Measurements from ENCODE around the gene ICAM2.

DNA sequence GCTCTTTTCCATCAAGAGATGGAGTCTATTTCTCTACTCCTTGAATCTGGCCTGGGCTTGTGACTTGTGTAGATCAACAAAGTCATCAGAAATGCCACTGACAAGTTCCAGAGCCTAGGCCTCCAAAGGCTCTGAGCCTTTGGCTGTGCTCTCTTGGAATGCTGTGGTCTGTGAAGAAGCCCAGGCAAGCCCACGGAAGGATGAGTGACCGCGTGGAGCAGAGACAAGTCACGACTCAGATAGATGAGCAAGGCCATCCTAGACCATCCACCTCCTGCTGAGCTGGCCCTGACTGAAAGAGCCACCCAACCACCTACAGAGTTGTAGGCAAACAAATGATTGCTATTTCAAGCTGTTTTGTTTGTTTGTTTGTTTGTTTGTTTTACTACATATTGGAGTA is 11.6 kb upstream of the ICAM2 start:
- TF ChIP-seq CTCF (IDR thresholded peaks at IDR 0.05): no peak
- TF ChIP-seq, protein P1, sequence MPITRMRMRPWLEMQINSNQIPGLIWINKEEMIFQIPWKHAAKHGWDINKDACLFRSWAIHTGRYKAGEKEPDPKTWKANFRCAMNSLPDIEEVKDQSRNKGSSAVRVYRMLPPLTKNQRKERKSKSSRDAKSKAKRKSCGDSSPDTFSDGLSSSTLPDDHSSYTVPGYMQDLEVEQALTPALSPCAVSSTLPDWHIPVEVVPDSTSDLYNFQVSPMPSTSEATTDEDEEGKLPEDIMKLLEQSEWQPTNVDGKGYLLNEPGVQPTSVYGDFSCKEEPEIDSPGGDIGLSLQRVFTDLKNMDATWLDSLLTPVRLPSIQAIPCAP (CRISPR knock-in tag; IDR thresholded peaks at IDR 0.05): no peak
- TF ChIP-seq, protein P2, sequence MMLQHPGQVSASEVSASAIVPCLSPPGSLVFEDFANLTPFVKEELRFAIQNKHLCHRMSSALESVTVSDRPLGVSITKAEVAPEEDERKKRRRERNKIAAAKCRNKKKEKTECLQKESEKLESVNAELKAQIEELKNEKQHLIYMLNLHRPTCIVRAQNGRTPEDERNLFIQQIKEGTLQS (CRISPR knock-in tag; conservative IDR thresholded peaks at IDR 0.05): no peak
- no peak for TF ChIP-seq NFYB (CRISPR knock-in tag; conservative IDR thresholded peaks at IDR 0.05; ENCODE audit: low read depth)
- no peak for TF ChIP-seq RORB (CRISPR knock-in tag; IDR thresholded peaks at IDR 0.05)
- TF ChIP-seq ZNF121 (CRISPR knock-in tag; IDR thresholded peaks at IDR 0.05): no peak
- TF ChIP-seq USF2 (CRISPR knock-in tag; IDR thresholded peaks at IDR 0.05): no peak
- TF ChIP-seq MAX (CRISPR knock-in tag; IDR thresholded peaks at IDR 0.05): no peak
- TF ChIP-seq JUN (CRISPR knock-in tag; IDR thresholded peaks at IDR 0.05): no peak
- no peak for TF ChIP-seq SP1 (CRISPR knock-in tag; conservative IDR thresholded peaks at IDR 0.05)
- TF ChIP-seq, protein P3, sequence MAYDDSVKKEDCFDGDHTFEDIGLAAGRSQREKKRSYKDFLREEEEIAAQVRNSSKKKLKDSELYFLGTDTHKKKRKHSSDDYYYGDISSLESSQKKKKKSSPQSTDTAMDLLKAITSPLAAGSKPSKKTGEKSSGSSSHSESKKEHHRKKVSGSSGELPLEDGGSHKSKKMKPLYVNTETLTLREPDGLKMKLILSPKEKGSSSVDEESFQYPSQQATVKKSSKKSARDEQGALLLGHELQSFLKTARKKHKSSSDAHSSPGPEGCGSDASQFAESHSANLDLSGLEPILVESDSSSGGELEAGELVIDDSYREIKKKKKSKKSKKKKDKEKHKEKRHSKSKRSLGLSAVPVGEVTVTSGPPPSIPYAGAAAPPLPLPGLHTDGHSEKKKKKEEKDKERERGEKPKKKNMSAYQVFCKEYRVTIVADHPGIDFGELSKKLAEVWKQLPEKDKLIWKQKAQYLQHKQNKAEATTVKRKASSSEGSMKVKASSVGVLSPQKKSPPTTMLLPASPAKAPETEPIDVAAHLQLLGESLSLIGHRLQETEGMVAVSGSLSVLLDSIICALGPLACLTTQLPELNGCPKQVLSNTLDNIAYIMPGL (CRISPR knock-in tag; IDR thresholded peaks at IDR 0.05): no peak
- no peak for TF ChIP-seq ELF4 (CRISPR knock-in tag; IDR thresholded peaks at IDR 0.05; ENCODE audit: low read depth)
- TF ChIP-seq RELA (CRISPR knock-in tag; IDR thresholded peaks at IDR 0.05; ENCODE audit: borderline replicate concordance): no peak
- no peak for TF ChIP-seq GABPB1 (CRISPR knock-in tag; IDR thresholded peaks at IDR 0.05)
